Effector memory CD8-positive, alpha-beta T cell (primary cell): Measurements from ENCODE around the gene PIK3CA.
A peak's percentile ranks its signal among the peaks of the same experiment; 100 is the strongest.

Source experiments
- ATAC-seq: fragments of 150-1000 bp; cut with Tn5 transposase; replicated peaks from 2 replicates; pipeline ENCODE4 v1.10.0; 2021; ENCODE audit warnings: mild to moderate bottlenecking, moderate library complexity
- DNase-seq, 3 experiments: peaks; one replicate each; pipeline ENCODE4 v3.0.0; 2021
- H3K27ac Mint-ChIP-seq, 2 donors: one replicate each; pipeline ENCODE4 v1.8.0; 2022; ENCODE audit warnings: mild to moderate bottlenecking in 2 of 2, mixed read lengths in 2 of 2, moderate library complexity in 2 of 2
- H3K27me3 Mint-ChIP-seq, 2 donors: one replicate each; pipeline ENCODE4 v1.8.0; 2022; ENCODE audit warnings: mixed read lengths in 2 of 2
- H3K36me3 Mint-ChIP-seq: one replicate; pipeline ENCODE4 v1.8.0; 2022; ENCODE audit warnings: mild to moderate bottlenecking, moderate library complexity, mixed read lengths; ENCODE audit not compliant: insufficient read depth
- H3K4me1 Mint-ChIP-seq, 2 donors: one replicate each; pipeline ENCODE4 v1.8.0; 2022; ENCODE audit warnings: low read depth in 2 of 2, mixed read lengths in 2 of 2
- H3K4me3 Mint-ChIP-seq, 2 donors: one replicate each; pipeline ENCODE4 v1.8.0; 2022; ENCODE audit warnings: mild to moderate bottlenecking in 2 of 2, mixed read lengths in 2 of 2, moderate library complexity in 2 of 2
- H3K9me3 Mint-ChIP-seq, 2 donors: one replicate each; pipeline ENCODE4 v1.8.0; 2022; ENCODE audit warnings: mixed read lengths in 2 of 2

PIK3CA gene

GRCh38 chr3:179146911-179147513 is 1.1 kb upstream of the PIK3CA start:
- H3K4me1 Mint-ChIP-seq: peaks cover 18 to 25% of the 10 kb centered on the region in 2 donors
- H3K4me3 Mint-ChIP-seq: no peak overlapping the region
- ATAC-seq (peak; percentile 25), DNase-seq (peak in 1 of 3 experiments; percentile 29)
- peaks cover 2 to 13% of the 10 kb centered on the region in 2 donors for H3K27me3 Mint-ChIP-seq
- peaks cover 7% of the 10 kb centered on the region for H3K36me3 Mint-ChIP-seq
- no peaks in the 10 kb centered on the region for H3K9me3 Mint-ChIP-seq
- no peak overlapping the region for H3K27ac Mint-ChIP-seq

DNA sequence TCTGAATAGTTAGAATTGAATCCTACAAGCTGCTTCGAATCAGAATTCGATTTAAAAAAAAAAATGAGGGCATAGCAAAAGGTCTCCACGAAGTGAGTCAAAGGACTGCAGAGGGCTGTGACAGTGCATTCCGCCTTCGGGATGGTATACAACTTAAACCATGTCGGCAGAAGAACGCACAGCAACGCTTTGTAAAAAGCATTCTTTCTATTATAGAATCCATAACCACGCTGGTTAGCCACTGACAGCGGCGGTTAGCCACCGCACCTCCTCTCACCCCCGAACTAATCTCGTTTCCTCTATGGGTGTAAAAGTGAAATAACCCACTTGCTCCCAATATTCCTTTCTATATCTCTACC is 664 bp upstream of the PIK3CA start:
- no peak for DNase-seq
- ATAC-seq: peak; percentile 47
- Mint-ChIP-seq H3K4me1 (peaks cover 21 to 30% of the 10 kb centered on the region in 2 donors), H3K36me3 (peaks cover 7% of the 10 kb centered on the region), H3K27me3 (peaks cover 0 to 8% of the 10 kb centered on the region in 2 donors), H3K27ac (no peak overlapping the region), H3K4me3 (no peak overlapping the region), H3K9me3 (no peaks in the 10 kb centered on the region)

GRCh38 chr3:179148616-179149405 is 654 bp downstream of the PIK3CA start:
- peak; percentile 10 for ATAC-seq
- Mint-ChIP-seq H3K27me3 (peaks cover 0 to 2% of the 10 kb centered on the region in 2 donors), H3K36me3 (peaks cover 7% of the 10 kb centered on the region), H3K9me3 (no peaks in the 10 kb centered on the region), H3K4me3 (no peak overlapping the region), H3K4me1 (peaks cover 21 to 34% of the 10 kb centered on the region in 2 donors), H3K27ac (no peak overlapping the region)
- DNase-seq: peak; percentile 15 to 27 (median 18)

GRCh38 chr3:179149406-179149867 is 1.3 kb downstream of the PIK3CA start:
- H3K36me3 Mint-ChIP-seq: peaks cover 7% of the 10 kb centered on the region

GRCh38 chr3:179149951-179150350 is 1.8 kb downstream of the PIK3CA start:
- no peak for DNase-seq
- no peak overlapping the region for H3K4me3 Mint-ChIP-seq

More at GRCh38 chr3:179149406-179149867, 1.3 kb downstream of the PIK3CA start:
- Mint-ChIP-seq H3K27ac (no peak overlapping the region), H3K4me1 (peaks cover 23 to 34% of the 10 kb centered on the region in 2 donors), H3K4me3 (no peak overlapping the region), H3K27me3 (no peaks in the 10 kb centered on the region), H3K9me3 (no peaks in the 10 kb centered on the region)
- ATAC-seq: peak; percentile 11
- peak; percentile 12 to 23 (median 18) for DNase-seq

GRCh38 chr3:179150610-179151009 is 2.5 kb downstream of the PIK3CA start:
- DNase-seq (no peak), ATAC-seq (no peak)
- H3K27ac Mint-ChIP-seq: no peak overlapping the region
- H3K9me3 Mint-ChIP-seq: no peaks in the 10 kb centered on the region
- H3K27me3 Mint-ChIP-seq: no peaks in the 10 kb centered on the region
- peaks cover 23 to 34% of the 10 kb centered on the region in 2 donors for H3K4me1 Mint-ChIP-seq
- H3K4me3 Mint-ChIP-seq: peak overlapping the region in 1 of 2 donors; percentile 41
- H3K36me3 Mint-ChIP-seq: peaks cover 7% of the 10 kb centered on the region

More at GRCh38 chr3:179149951-179150350, 1.8 kb downstream of the PIK3CA start:
- Mint-ChIP-seq H3K27ac (no peak overlapping the region), H3K27me3 (no peaks in the 10 kb centered on the region), H3K4me1 (peaks cover 23 to 34% of the 10 kb centered on the region in 2 donors), H3K36me3 (peaks cover 7% of the 10 kb centered on the region), H3K9me3 (no peaks in the 10 kb centered on the region)
- no peak for ATAC-seq

DNA sequence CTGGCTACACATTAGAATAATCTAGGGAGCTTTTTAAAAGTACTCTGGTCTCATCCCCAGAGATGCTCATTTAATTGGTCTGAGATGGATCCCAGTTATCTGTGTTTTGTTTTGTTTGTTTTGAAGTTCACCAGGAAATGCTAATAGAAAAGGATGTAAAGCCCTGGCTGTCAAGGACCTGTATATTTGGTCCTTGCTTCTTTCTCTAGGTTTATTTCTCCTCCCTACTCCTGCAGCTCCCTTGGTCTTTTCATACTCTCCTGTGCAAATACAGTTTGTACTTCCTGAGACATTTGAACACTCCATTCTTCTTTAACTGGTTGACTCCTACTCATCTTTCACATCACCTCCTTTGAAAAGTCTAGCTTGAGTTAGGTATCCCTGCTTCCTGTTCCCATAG is 3.3 kb downstream of the PIK3CA start:
- no peak overlapping the region for H3K4me3 Mint-ChIP-seq
- no peak for ATAC-seq
- H3K27ac Mint-ChIP-seq: no peak overlapping the region

GRCh38 chr3:179156170-179156569 is 8.0 kb downstream of the PIK3CA start:
- Mint-ChIP-seq H3K27me3 (no peaks in the 10 kb centered on the region), H3K4me1 (peaks cover 19 to 54% of the 10 kb centered on the region in 2 donors), H3K27ac (no peak overlapping the region), H3K9me3 (no peaks in the 10 kb centered on the region), H3K36me3 (no peaks in the 10 kb centered on the region), H3K4me3 (no peak overlapping the region)
- DNase-seq (no peak), ATAC-seq (no peak)

More for the DNA sequence above, 3.3 kb downstream of the PIK3CA start:
- no peak for DNase-seq
- no peaks in the 10 kb centered on the region for H3K27me3 Mint-ChIP-seq
- H3K9me3 Mint-ChIP-seq: no peaks in the 10 kb centered on the region
- H3K4me1 Mint-ChIP-seq: peaks cover 25 to 37% of the 10 kb centered on the region in 2 donors
- peaks cover 7% of the 10 kb centered on the region for H3K36me3 Mint-ChIP-seq

DNA sequence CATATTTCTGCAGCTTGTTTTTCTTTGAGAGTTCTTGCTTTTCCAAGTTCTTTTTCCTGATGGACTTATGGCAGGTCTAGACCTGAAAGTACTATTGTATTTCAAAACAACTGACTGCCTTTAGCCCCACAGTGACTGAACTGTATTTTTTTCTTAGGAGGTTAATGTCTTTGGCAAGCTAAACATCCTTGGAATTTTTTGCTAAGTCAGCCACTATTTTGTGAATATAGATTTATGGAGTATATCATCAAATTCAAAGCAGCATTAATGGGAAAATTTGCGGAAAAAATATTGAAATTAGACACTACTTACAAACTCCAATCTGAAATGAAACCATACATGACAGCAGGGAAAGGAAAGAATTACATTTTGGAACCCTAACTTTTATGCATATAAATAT is 8.6 kb downstream of the PIK3CA start:
- DNase-seq: no peak
- Mint-ChIP-seq H3K27ac (no peak overlapping the region), H3K27me3 (no peaks in the 10 kb centered on the region), H3K4me1 (peaks cover 18 to 51% of the 10 kb centered on the region in 2 donors), H3K4me3 (no peak overlapping the region), H3K9me3 (no peaks in the 10 kb centered on the region), H3K36me3 (no peaks in the 10 kb centered on the region)
- no peak for ATAC-seq

DNA sequence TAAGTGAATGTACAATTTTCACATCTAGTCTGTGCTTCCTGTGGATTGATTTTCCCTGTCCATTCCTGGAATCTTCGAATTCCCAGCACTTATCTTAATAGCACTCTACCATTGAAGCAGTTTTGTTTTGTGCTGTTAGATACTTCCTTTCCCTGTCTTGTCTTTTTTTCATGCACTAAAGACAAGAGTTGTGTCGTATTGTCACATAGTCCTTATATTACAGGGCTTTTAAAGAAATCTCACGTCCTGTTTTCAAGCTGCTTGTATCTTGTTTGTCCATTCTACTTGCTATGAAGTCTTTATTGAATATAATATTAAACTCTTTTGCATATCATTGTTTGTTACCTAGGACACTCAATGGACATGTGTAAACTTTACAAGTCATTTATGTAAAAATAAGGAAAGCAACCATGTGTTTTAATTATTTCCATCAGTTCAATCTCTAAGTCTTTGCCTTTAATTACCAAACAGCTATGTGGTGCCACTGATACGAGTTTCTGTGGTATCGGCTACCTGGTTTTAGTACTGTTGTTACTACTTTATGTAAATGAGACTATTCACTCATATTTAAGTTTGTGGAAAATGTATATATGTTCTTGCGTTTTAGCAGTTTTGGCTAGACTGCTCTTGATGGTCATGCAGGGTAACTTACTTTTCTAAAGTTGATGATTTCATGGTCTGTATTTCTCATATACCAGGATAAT is 10.3 kb downstream of the PIK3CA start:
- Mint-ChIP-seq H3K27me3 (no peaks in the 10 kb centered on the region), H3K4me3 (no peak overlapping the region), H3K9me3 (no peaks in the 10 kb centered on the region), H3K4me1 (peaks cover 19 to 47% of the 10 kb centered on the region in 2 donors), H3K36me3 (no peaks in the 10 kb centered on the region), H3K27ac (no peak overlapping the region)
- ATAC-seq (no peak), DNase-seq (no peak)

GRCh38 chr3:179163503-179163902 is 15.3 kb downstream of the PIK3CA start:
- peaks cover 27 to 61% of the 10 kb centered on the region in 2 donors for H3K4me1 Mint-ChIP-seq
- no peaks in the 10 kb centered on the region for H3K27me3 Mint-ChIP-seq
- no peak overlapping the region for H3K4me3 Mint-ChIP-seq
- H3K9me3 Mint-ChIP-seq: no peaks in the 10 kb centered on the region
- no peak for DNase-seq
- no peak for ATAC-seq
- no peaks in the 10 kb centered on the region for H3K36me3 Mint-ChIP-seq
- no peak overlapping the region for H3K27ac Mint-ChIP-seq

DNA sequence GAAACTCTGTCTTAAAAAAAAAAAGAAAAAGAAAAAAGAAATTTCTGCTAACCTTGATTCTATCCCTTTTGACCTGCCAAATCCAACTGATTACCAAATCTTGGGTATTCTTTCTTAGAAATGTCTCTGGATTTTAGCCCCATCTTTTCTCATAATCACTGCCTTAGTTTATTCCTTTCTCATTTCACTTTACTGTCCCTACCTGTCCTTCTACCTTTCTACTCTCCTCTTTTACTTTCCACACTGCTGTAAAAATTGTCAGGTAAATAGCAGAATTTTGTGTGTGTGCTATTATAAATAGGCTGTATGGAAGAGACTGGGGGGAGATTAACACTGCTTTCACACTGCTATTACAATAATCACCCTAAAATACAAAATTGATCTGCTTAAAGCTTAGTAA is 16.7 kb downstream of the PIK3CA start:
- ATAC-seq (no peak), DNase-seq (no peak)
- Mint-ChIP-seq H3K27ac (no peak overlapping the region), H3K4me3 (no peak overlapping the region), H3K4me1 (peaks cover 25 to 63% of the 10 kb centered on the region in 2 donors), H3K36me3 (no peaks in the 10 kb centered on the region), H3K27me3 (no peaks in the 10 kb centered on the region), H3K9me3 (no peaks in the 10 kb centered on the region)

- no peak for DNase-seq
- H3K27ac Mint-ChIP-seq: no peak overlapping the region
These were observed 18.5 kb downstream of the PIK3CA start for GRCh38 chr3:179166561-179167201.

More at GRCh38 chr3:179166561-179167201, 18.5 kb downstream of the PIK3CA start:
- ATAC-seq: no peak
- H3K27me3 Mint-ChIP-seq: no peaks in the 10 kb centered on the region
- H3K4me1 Mint-ChIP-seq: peaks cover 19 to 53% of the 10 kb centered on the region in 2 donors
- H3K36me3 Mint-ChIP-seq: no peaks in the 10 kb centered on the region
- H3K4me3 Mint-ChIP-seq: no peak overlapping the region
- no peaks in the 10 kb centered on the region for H3K9me3 Mint-ChIP-seq
